ENCODE results near the gene ACO1. TPM values are rescaled to one million over a fixed set of nuclear protein-coding genes. Genes with fewer than 3 reads are reported as not detected.

ACO1 gene
- polyA plus RNA-seq, 1 donor from 2014 or later: 16.5 TPM

DNA sequence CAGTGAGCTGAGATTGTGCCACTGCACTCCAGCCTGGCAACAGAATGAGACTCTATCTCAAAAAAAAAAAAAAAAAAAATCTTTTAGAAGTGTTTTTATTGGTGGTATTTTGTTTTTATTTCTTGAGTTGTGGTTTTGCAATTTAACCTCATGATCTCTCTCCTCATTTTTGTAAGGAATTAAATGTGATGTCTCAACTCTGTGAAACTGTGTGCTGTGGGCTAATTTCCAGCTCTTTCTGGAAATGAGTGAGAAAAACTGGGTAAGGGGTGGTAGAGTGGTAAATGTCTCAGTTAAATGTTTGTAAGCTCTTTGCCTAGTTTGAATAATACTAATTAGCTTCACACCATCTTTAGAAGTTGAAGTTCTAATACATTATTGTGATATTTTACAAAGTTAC lies 29.0 kb downstream of the ACO1 start:
- TF ChIP-seq TAF1 (IDR thresholded peaks at IDR 0.05; ENCODE audit: low read depth): no peak
- TF ChIP-seq, protein P1, sequence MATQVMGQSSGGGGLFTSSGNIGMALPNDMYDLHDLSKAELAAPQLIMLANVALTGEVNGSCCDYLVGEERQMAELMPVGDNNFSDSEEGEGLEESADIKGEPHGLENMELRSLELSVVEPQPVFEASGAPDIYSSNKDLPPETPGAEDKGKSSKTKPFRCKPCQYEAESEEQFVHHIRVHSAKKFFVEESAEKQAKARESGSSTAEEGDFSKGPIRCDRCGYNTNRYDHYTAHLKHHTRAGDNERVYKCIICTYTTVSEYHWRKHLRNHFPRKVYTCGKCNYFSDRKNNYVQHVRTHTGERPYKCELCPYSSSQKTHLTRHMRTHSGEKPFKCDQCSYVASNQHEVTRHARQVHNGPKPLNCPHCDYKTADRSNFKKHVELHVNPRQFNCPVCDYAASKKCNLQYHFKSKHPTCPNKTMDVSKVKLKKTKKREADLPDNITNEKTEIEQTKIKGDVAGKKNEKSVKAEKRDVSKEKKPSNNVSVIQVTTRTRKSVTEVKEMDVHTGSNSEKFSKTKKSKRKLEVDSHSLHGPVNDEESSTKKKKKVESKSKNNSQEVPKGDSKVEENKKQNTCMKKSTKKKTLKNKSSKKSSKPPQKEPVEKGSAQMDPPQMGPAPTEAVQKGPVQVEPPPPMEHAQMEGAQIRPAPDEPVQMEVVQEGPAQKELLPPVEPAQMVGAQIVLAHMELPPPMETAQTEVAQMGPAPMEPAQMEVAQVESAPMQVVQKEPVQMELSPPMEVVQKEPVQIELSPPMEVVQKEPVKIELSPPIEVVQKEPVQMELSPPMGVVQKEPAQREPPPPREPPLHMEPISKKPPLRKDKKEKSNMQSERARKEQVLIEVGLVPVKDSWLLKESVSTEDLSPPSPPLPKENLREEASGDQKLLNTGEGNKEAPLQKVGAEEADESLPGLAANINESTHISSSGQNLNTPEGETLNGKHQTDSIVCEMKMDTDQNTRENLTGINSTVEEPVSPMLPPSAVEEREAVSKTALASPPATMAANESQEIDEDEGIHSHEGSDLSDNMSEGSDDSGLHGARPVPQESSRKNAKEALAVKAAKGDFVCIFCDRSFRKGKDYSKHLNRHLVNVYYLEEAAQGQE (IDR thresholded peaks at IDR 0.05; ENCODE audit: borderline replicate concordance): no peak
- Histone ChIP-seq H4K20me1 (ENCODE audit: insufficient read depth) (no peaks in the 10 kb centered on the region), H3K79me2 (replicated peaks; ENCODE audit: insufficient read depth, low read length) (no peaks in the 10 kb centered on the region), H3K27ac (ENCODE audit: low read length) (no peak overlapping the region), H3F3A (ENCODE audit: insufficient read depth, low read length, poor library complexity, severe bottlenecking) (no peaks in the 10 kb centered on the region), H3K27me3 (ENCODE audit: insufficient read depth, low read depth, low read length) (no peaks in the 10 kb centered on the region), H3K4me3 (ENCODE audit: low read length) (no peak overlapping the region), H3K9ac (ENCODE audit: low read length) (no peak overlapping the region), H3K9me3 (ENCODE audit: low read length) (no peaks in the 10 kb centered on the region), H3K9me2 (ENCODE audit: insufficient read depth, low read length) (no peaks in the 10 kb centered on the region), H2AFZ (ENCODE audit: low read depth, low read length) (no peak overlapping the region), H3K36me3 (ENCODE audit: insufficient read depth, low read length) (no peaks in the 10 kb centered on the region), H3K4me2 (ENCODE audit: low read length) (no peak overlapping the region)

DNA sequence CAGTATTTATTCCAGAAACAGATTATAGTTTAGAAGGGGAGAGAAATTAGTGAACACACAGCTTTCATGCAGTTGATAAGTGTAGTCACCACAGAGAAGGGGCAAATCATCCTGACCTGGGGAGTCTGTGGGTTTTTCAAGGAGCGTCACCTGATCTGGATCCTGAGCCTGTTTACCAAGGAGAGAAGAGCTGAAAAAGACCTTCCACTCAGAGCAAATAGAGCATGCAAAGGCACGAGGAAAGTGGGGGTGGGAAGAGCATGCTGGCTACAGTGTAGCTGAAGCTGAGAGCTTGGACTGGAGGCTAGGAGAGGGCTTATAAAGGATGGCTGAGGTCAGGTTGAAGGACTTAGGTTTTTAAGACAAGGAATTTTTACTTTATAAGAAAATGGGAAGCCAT lies 30.4 kb downstream of the ACO1 start:
- Histone ChIP-seq H3K36me3 (ENCODE audit: insufficient read depth, low read length) (no peaks in the 10 kb centered on the region), H3K4me2 (ENCODE audit: low read length) (no peak overlapping the region), H3K79me2 (replicated peaks; ENCODE audit: insufficient read depth, low read length) (no peaks in the 10 kb centered on the region), H2AFZ (ENCODE audit: low read depth, low read length) (no peak overlapping the region), H3K9me3 (ENCODE audit: low read length) (no peaks in the 10 kb centered on the region), H3K9ac (ENCODE audit: low read length) (no peak overlapping the region), H3F3A (ENCODE audit: insufficient read depth, low read length, poor library complexity, severe bottlenecking) (no peaks in the 10 kb centered on the region), H3K27me3 (ENCODE audit: insufficient read depth, low read depth, low read length) (no peaks in the 10 kb centered on the region), H3K4me3 (ENCODE audit: low read length) (no peak overlapping the region), H3K27ac (ENCODE audit: low read length) (no peak overlapping the region), H4K20me1 (ENCODE audit: insufficient read depth) (no peaks in the 10 kb centered on the region), H3K9me2 (ENCODE audit: insufficient read depth, low read length) (no peaks in the 10 kb centered on the region)
- TF ChIP-seq RAD21 (conservative IDR thresholded peaks at IDR 0.05) (no peak), MXI1 (conservative IDR thresholded peaks at IDR 0.05; ENCODE audit: poor library complexity, severe bottlenecking) (no peak), POLR2AphosphoS5 (IDR thresholded peaks at IDR 0.05) (no peak), SMC3 (conservative IDR thresholded peaks at IDR 0.05; ENCODE audit: poor library complexity) (no peak), TAF1 (IDR thresholded peaks at IDR 0.05; ENCODE audit: low read depth) (no peak), EZH2 (IDR thresholded peaks at IDR 0.05; ENCODE audit: borderline replicate concordance, insufficient read depth, low read length, poor library complexity, severe bottlenecking) (no peak), EP300 (conservative IDR thresholded peaks at IDR 0.05; ENCODE audit: poor library complexity, severe bottlenecking) (no peak)
- TF ChIP-seq, protein P1 (IDR thresholded peaks at IDR 0.05; ENCODE audit: borderline replicate concordance): no peak
- TF ChIP-seq, protein P2, sequence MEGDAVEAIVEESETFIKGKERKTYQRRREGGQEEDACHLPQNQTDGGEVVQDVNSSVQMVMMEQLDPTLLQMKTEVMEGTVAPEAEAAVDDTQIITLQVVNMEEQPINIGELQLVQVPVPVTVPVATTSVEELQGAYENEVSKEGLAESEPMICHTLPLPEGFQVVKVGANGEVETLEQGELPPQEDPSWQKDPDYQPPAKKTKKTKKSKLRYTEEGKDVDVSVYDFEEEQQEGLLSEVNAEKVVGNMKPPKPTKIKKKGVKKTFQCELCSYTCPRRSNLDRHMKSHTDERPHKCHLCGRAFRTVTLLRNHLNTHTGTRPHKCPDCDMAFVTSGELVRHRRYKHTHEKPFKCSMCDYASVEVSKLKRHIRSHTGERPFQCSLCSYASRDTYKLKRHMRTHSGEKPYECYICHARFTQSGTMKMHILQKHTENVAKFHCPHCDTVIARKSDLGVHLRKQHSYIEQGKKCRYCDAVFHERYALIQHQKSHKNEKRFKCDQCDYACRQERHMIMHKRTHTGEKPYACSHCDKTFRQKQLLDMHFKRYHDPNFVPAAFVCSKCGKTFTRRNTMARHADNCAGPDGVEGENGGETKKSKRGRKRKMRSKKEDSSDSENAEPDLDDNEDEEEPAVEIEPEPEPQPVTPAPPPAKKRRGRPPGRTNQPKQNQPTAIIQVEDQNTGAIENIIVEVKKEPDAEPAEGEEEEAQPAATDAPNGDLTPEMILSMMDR (IDR thresholded peaks at IDR 0.05; ENCODE audit: poor library complexity, severe bottlenecking): no peak

Measured in neural cell (in vitro differentiated cells).